ENCODE results near the gene PAFAH2.

The PAFAH2 gene

GRCh38 chr1:26017606-26018005 lies 19.7 kb upstream of the PAFAH2 start:
- Histone ChIP-seq H3K27me3 (ENCODE audit: control insufficient read depth, insufficient read depth, low read length) (no peaks in the 10 kb centered on the region), H3K4me3 (ENCODE audit: low read length) (no peak overlapping the region), H3K9me3 (ENCODE audit: control insufficient read depth, low read length) (no peaks in the 10 kb centered on the region), H3K9ac (ENCODE audit: low read length) (no peak overlapping the region), H3K4me1 (ENCODE audit: control insufficient read depth, insufficient read depth, low read length) (peaks cover 4% of the 10 kb centered on the region), H3K36me3 (ENCODE audit: control insufficient read depth, insufficient read depth, low read length) (no peaks in the 10 kb centered on the region)

- Histone ChIP-seq H3K9ac (ENCODE audit: low read length) (no peak overlapping the region), H3K4me3 (ENCODE audit: low read length) (no peak overlapping the region), H3K36me3 (ENCODE audit: control insufficient read depth, insufficient read depth, low read length) (no peaks in the 10 kb centered on the region), H3K27me3 (ENCODE audit: control insufficient read depth, insufficient read depth, low read length) (no peaks in the 10 kb centered on the region), H3K4me1 (ENCODE audit: control insufficient read depth, insufficient read depth, low read length) (peaks cover 8% of the 10 kb centered on the region), H3K9me3 (ENCODE audit: control insufficient read depth, low read length) (no peaks in the 10 kb centered on the region)
Observed at GRCh38 chr1:26016953-26017545, 19.2 kb upstream of the PAFAH2 start.

- Histone ChIP-seq H3K9ac (ENCODE audit: low read length) (no peak overlapping the region), H3K27me3 (ENCODE audit: control insufficient read depth, insufficient read depth, low read length) (no peaks in the 10 kb centered on the region), H3K4me3 (ENCODE audit: low read length) (no peak overlapping the region), H3K4me1 (ENCODE audit: control insufficient read depth, insufficient read depth, low read length) (peaks cover 8% of the 10 kb centered on the region), H3K36me3 (ENCODE audit: control insufficient read depth, insufficient read depth, low read length) (no peaks in the 10 kb centered on the region), H3K9me3 (ENCODE audit: control insufficient read depth, low read length) (no peaks in the 10 kb centered on the region)
Observed at GRCh38 chr1:26016258-26016952, 18.5 kb upstream of the PAFAH2 start.

- Histone ChIP-seq H3K4me1 (ENCODE audit: control insufficient read depth, insufficient read depth, low read length) (peaks cover 8% of the 10 kb centered on the region), H3K9ac (ENCODE audit: low read length) (no peak overlapping the region), H3K4me3 (ENCODE audit: low read length) (no peak overlapping the region), H3K36me3 (ENCODE audit: control insufficient read depth, insufficient read depth, low read length) (no peaks in the 10 kb centered on the region), H3K9me3 (ENCODE audit: control insufficient read depth, low read length) (no peaks in the 10 kb centered on the region), H3K27me3 (ENCODE audit: control insufficient read depth, insufficient read depth, low read length) (no peaks in the 10 kb centered on the region)
Observed at GRCh38 chr1:26015358-26015757, 17.5 kb upstream of the PAFAH2 start.

GRCh38 chr1:26014179-26014578 lies 16.3 kb upstream of the PAFAH2 start:
- Histone ChIP-seq H3K36me3 (ENCODE audit: control insufficient read depth, insufficient read depth, low read length) (no peaks in the 10 kb centered on the region), H3K9me3 (ENCODE audit: control insufficient read depth, low read length) (no peaks in the 10 kb centered on the region), H3K27me3 (ENCODE audit: control insufficient read depth, insufficient read depth, low read length) (no peaks in the 10 kb centered on the region), H3K9ac (ENCODE audit: low read length) (no peak overlapping the region), H3K4me1 (ENCODE audit: control insufficient read depth, insufficient read depth, low read length) (peaks cover 8% of the 10 kb centered on the region), H3K4me3 (ENCODE audit: low read length) (no peak overlapping the region)

GRCh38 chr1:26012864-26013263 lies 15.0 kb upstream of the PAFAH2 start:
- peaks cover 8% of the 10 kb centered on the region for H3K4me1 ChIP-seq (ENCODE audit: control insufficient read depth, insufficient read depth, low read length)
- no peaks in the 10 kb centered on the region for H3K36me3 ChIP-seq (ENCODE audit: control insufficient read depth, insufficient read depth, low read length)
- no peak overlapping the region for H3K4me3 ChIP-seq (ENCODE audit: low read length)
- no peaks in the 10 kb centered on the region for H3K27me3 ChIP-seq (ENCODE audit: control insufficient read depth, insufficient read depth, low read length)
- no peak overlapping the region for H3K9ac ChIP-seq (ENCODE audit: low read length)
- H3K9me3 ChIP-seq (ENCODE audit: control insufficient read depth, low read length), result no peaks in the 10 kb centered on the region

- H3K4me1 ChIP-seq (ENCODE audit: control insufficient read depth, insufficient read depth, low read length), result peaks cover 8% of the 10 kb centered on the region
- H3K36me3 ChIP-seq (ENCODE audit: control insufficient read depth, insufficient read depth, low read length), result no peaks in the 10 kb centered on the region
- H3K4me3 ChIP-seq (ENCODE audit: low read length), result no peak overlapping the region
- no peak overlapping the region for H3K9ac ChIP-seq (ENCODE audit: low read length)
- no peaks in the 10 kb centered on the region for H3K27me3 ChIP-seq (ENCODE audit: control insufficient read depth, insufficient read depth, low read length)
- no peaks in the 10 kb centered on the region for H3K9me3 ChIP-seq (ENCODE audit: control insufficient read depth, low read length)
Observed at GRCh38 chr1:26010825-26011224, 13.0 kb upstream of the PAFAH2 start.

GRCh38 chr1:26009796-26010447 lies 12.1 kb upstream of the PAFAH2 start:
- H3K27me3 ChIP-seq (ENCODE audit: control insufficient read depth, insufficient read depth, low read length), result no peaks in the 10 kb centered on the region
- H3K4me1 ChIP-seq (ENCODE audit: control insufficient read depth, insufficient read depth, low read length), result peaks cover 8% of the 10 kb centered on the region
- no peaks in the 10 kb centered on the region for H3K36me3 ChIP-seq (ENCODE audit: control insufficient read depth, insufficient read depth, low read length)
- H3K9ac ChIP-seq (ENCODE audit: low read length), result no peak overlapping the region
- no peaks in the 10 kb centered on the region for H3K9me3 ChIP-seq (ENCODE audit: control insufficient read depth, low read length)
- no peak overlapping the region for H3K4me3 ChIP-seq (ENCODE audit: low read length)

- Histone ChIP-seq H3K36me3 (ENCODE audit: control insufficient read depth, insufficient read depth, low read length) (no peaks in the 10 kb centered on the region), H3K4me1 (ENCODE audit: control insufficient read depth, insufficient read depth, low read length) (no peaks in the 10 kb centered on the region)
Observed at GRCh38 chr1:26006710-26007109, 8.8 kb upstream of the PAFAH2 start.

GRCh38 chr1:26005434-26006105 lies 7.7 kb upstream of the PAFAH2 start:
- Histone ChIP-seq H3K4me3 (ENCODE audit: low read length) (no peak overlapping the region), H3K9me3 (ENCODE audit: control insufficient read depth, low read length) (no peaks in the 10 kb centered on the region)

More at GRCh38 chr1:26006710-26007109, 8.8 kb upstream of the PAFAH2 start:
- Histone ChIP-seq H3K27me3 (ENCODE audit: control insufficient read depth, insufficient read depth, low read length) (no peaks in the 10 kb centered on the region), H3K9me3 (ENCODE audit: control insufficient read depth, low read length) (no peaks in the 10 kb centered on the region), H3K4me3 (ENCODE audit: low read length) (no peak overlapping the region), H3K9ac (ENCODE audit: low read length) (no peak overlapping the region)

GRCh38 chr1:26003756-26004155 lies 5.9 kb upstream of the PAFAH2 start:
- H3K4me3 ChIP-seq (ENCODE audit: low read length), result no peak overlapping the region
- H3K27me3 ChIP-seq (ENCODE audit: control insufficient read depth, insufficient read depth, low read length), result no peaks in the 10 kb centered on the region
- H3K9ac ChIP-seq (ENCODE audit: low read length), result no peak overlapping the region
- H3K36me3 ChIP-seq (ENCODE audit: control insufficient read depth, insufficient read depth, low read length), result no peaks in the 10 kb centered on the region
- no peaks in the 10 kb centered on the region for H3K9me3 ChIP-seq (ENCODE audit: control insufficient read depth, low read length)
- H3K4me1 ChIP-seq (ENCODE audit: control insufficient read depth, insufficient read depth, low read length), result no peaks in the 10 kb centered on the region

More at GRCh38 chr1:26005434-26006105, 7.7 kb upstream of the PAFAH2 start:
- H3K36me3 ChIP-seq (ENCODE audit: control insufficient read depth, insufficient read depth, low read length), result no peaks in the 10 kb centered on the region
- no peak overlapping the region for H3K9ac ChIP-seq (ENCODE audit: low read length)
- no peaks in the 10 kb centered on the region for H3K27me3 ChIP-seq (ENCODE audit: control insufficient read depth, insufficient read depth, low read length)
- no peaks in the 10 kb centered on the region for H3K4me1 ChIP-seq (ENCODE audit: control insufficient read depth, insufficient read depth, low read length)

- H3K4me1 ChIP-seq (ENCODE audit: control insufficient read depth, insufficient read depth, low read length), result no peaks in the 10 kb centered on the region
- no peaks in the 10 kb centered on the region for H3K27me3 ChIP-seq (ENCODE audit: control insufficient read depth, insufficient read depth, low read length)
- H3K4me3 ChIP-seq (ENCODE audit: low read length), result no peak overlapping the region
- H3K36me3 ChIP-seq (ENCODE audit: control insufficient read depth, insufficient read depth, low read length), result no peaks in the 10 kb centered on the region
- H3K9me3 ChIP-seq (ENCODE audit: control insufficient read depth, low read length), result no peaks in the 10 kb centered on the region
- H3K9ac ChIP-seq (ENCODE audit: low read length), result no peak overlapping the region
Observed at GRCh38 chr1:26003262-26003661, 5.4 kb upstream of the PAFAH2 start.

All from mucosa of stomach (tissue), 1 donor.